GM18873 (cell line): Measurements from ENCODE around the gene NAPEPLD.
"Not testable (repeated sequence)": the region's sequence is repeated elsewhere in the genome, so short reads cannot be mapped to it uniquely, and the experiment has no call there.

Experiments used
- ATAC-seq: cut with Tn5 transposase; IDR thresholded peaks from one replicate; pipeline ENCODE4 v1.9.1; 2021; ENCODE audit warnings: mild to moderate bottlenecking, moderate library complexity, moderate number of reproducible peaks; ENCODE audit not compliant: unreplicated experiment, low FRiP score

Gene NAPEPLD

GRCh38 chr7:103148994-103149807, at the start of gene NAPEPLD:
Gene NAPEPLD, minus strand, starts transcription at chr7:103149099. Its CDS starts 20,323 bp downstream, at chr7:103128776.
- ATAC-seq, result peak; percentile 83

- ATAC-seq, result not testable (repeated sequence)
These were observed 49.2 kb upstream of the NAPEPLD start for GRCh38 chr7:103198079-103198478.

DNA sequence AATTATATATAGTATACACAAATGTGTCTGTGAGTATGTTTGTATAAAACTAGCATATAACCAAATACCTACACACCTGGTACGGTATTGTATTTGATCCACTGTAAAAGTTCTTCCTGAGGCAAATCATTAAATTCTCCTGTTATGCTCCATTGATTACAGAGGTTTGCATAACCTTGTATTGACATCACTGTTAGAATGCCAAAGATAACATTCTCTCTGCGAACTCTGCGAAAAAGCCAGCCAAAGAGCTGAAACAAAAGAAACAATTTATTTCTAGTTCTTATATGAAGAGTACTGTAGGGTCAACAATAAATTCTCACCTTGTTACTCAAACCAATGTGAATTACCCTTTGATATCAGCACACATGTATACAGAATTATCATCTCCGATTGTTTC, 46.5 kb upstream of the NAPEPLD start:
- ATAC-seq, result not testable (repeated sequence)

- ATAC-seq, result not testable (repeated sequence)
These were observed 23.7 kb upstream of the NAPEPLD start for GRCh38 chr7:103172415-103173146.

- ATAC-seq, result not testable (repeated sequence)
These were observed 23.0 kb upstream of the NAPEPLD start for GRCh38 chr7:103171695-103172414.

DNA sequence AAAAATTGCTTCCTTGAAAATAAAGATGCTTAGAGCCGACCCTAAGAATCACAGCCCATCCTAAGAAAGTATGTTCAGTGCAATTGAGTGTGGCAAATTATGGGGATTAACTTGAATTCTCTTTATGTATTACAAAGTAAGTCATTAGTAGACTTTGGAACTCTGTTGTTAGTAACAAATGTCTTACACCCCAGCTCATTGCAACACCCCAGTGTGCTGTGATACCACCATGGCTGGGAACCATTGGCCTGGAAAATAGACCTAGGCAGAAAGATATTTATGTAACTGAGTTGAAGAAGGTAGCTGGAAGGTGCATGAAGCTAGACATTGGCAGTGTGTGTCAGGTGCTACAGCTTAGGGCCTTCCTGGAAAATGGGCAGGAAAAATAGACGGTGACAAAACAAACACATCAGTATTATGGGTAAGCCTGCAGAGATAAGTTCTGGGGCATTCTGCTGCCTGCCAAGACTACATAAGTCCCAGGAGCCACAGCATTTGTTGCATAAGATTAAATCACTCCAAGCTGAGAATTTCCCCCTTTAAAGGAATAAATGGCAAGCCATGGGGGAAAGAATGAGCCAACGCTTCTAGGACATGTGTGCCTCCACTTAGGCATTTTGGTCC, 18.1 kb upstream of the NAPEPLD start:
- not testable (repeated sequence) for ATAC-seq

DNA sequence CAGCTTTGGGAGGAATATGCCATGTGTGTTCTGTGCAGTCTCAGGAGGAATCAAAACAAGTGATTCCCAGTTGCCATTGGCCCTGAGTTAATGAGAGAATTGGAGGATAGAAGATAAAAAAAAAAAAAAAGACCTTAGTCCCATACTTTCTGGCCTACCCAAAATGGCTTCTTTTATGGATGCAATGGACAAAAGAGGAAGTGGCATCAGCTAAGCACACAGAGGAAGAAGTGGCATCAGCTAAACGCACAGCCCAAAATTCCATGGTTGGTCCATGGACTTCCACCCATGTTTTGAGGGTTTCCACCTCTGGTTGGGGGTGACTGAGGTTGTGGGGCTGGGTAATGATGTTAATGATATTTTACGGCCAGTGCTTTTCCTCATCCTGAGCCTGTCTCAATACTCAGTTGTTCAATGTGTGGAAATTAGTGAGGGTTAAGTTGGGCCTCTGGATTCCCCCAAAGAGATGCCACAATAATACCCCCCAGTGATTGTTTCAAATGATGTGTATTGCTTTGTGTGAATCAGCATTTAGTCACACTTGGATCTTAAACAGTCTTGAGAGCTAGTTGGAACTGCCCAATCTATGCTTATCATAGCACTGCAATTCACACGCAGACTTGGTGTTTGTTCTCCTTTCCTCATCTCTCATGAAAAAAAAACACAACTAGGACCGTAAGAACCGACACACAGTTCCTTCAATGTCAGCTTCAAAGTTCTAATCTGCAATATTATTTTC, 14.4 kb upstream of the NAPEPLD start:
- ATAC-seq, result not testable (repeated sequence)

DNA sequence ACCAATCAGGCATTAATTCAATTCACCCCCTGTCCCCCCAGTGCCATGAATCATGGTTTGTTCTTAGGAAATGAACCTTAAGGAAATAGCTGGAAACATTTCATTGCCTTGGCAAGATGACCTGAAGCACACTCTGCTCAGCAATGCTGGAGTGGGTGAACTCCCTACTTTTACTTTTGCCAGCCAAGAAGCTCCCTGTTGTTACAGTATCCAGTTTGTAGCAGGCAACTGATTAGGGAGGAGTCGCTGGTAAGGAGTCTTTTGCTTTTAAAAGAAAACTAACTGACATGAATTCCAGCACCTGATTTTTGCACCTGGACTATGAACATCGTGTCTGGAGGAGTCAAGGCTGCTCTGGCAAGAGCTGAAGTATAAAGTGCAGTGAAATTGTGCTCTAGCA, 13.7 kb upstream of the NAPEPLD start:
- not testable (repeated sequence) for ATAC-seq

GRCh38 chr7:103161998-103162616, 13.2 kb upstream of the NAPEPLD start:
- ATAC-seq, result not testable (repeated sequence)

DNA sequence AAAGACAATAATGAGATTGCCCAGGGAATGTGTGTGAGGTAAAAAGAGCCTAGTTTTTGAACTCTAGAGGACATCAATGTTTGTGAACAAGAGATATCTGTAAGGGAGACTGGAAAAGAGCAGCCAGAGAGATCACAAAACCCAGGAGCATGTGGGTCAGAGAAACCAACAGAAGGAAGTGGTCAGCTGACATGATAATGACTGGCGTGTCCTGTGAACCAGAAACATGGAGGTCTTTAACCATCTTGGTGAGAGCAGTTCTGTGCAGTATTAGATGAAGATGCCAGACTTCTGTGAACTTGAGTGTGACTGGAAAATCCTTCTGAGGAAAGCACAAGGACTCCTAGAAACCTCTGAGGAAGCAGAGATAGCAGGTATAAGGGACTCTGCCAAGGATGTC, 10.2 kb upstream of the NAPEPLD start:
- ATAC-seq, result not testable (repeated sequence)

DNA sequence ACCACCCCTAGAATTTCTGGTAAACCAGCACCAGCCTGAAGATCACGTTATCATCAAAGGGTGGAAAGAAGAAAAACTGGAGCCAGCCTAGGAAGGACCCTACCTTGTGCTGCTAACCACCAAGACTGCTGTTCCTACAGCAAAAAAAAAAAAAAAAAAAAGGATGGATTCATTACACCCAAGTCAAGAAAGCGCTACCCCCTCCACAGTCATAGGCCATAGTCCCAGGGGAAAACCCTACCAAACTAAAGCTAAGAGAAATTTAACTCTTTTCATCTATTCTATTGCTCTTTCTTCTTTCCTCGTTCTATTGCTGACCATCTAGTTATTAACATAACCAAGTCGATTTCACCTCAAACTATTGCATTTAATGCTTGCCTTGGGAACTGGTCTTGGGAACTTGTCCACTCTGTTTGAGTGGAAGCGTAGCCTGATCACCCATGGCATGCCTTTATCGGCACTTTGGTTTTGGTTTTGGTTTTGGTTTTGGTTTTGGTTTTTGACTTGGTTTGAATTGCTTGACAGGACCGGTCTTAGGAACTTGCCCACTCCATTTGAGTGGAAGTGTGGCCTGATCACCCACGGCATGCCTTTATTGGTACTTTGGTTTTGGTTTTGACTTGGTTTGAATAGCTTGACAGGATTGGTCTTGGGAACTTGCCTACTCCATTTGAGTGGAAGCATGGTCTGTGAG, 6.6 kb upstream of the NAPEPLD start:
- not testable (repeated sequence) for ATAC-seq

- ATAC-seq, result no peak
These were observed 5.1 kb upstream of the NAPEPLD start for GRCh38 chr7:103154042-103154441.

- not testable (repeated sequence) for ATAC-seq
These were observed 4.1 kb upstream of the NAPEPLD start for GRCh38 chr7:103152744-103153617.

DNA sequence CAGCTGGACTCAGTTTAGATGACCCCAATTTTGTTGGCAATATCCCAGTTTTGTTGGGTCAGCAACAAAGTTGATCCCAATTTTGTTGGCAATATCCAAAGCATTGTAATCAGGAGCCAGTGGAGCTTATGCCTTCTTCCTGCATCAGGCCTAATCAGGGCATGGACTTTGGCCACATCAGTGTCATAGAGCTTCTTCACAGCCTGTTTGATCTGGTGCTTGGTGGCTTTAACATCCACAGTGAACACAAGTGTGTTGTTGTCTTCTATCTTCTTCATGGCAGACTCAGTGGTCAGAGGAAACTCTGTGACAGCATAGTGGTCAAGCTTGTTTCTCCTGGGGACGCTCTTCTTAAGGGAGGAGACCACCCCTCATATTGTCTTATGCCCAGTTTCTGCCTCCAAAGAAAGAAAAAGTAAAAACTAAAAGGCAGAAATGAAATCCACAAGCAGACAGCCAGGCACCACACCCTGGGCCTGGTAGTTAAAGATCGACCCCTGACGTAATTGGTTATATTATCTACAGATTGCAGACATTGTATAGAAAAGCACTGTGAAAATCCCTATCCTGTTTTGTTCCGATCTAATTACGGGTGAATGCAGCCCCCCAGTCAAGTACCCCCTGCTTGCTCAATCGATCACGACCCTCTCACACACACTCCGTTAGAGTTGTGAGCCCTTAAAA, 3.2 kb upstream of the NAPEPLD start:
- ATAC-seq, result not testable (repeated sequence)

GRCh38 chr7:103150192-103150591, 1.3 kb upstream of the NAPEPLD start:
- no peak for ATAC-seq

DNA sequence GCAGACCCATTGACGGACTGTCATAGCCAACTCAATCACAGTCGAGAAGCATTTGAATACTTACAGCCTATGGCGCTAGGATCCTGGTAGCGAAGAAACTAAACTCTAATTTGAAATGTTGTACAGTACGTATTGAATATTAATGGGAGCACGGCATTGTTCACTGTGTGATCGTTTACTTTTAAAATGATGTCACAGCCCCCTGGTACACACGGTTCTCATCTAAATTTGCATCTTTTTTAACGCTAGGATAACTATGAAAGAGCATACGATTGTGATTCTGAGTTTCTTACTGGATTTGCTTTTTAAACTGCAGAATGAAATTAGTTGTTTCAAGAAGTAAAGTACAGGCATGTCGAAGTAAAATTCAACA, 895 bp upstream of the NAPEPLD start:
- ATAC-seq, result peak; percentile 12
